ENCODE results near the gene SLC30A3. TPM values are rescaled to one million over a fixed set of nuclear protein-coding genes. Genes with fewer than 3 reads are reported as not detected.
"Not testable (repeated sequence)": the region's sequence is repeated elsewhere in the genome, so short reads cannot be mapped to it uniquely, and the experiment has no call there.

SLC30A3 gene
- total RNA-seq, 2 donors from 2014 or later = 4.4 to 8.5 TPM

GRCh38 chr2:27280826-27281225 is 18.0 kb upstream of the SLC30A3 start:
- no peak for TF ChIP-seq CTCF (IDR thresholded peaks at IDR 0.05)
- no peak overlapping the region for H3K27ac ChIP-seq
- ATAC-seq (ENCODE audit: insufficient number of reproducible peaks, low FRiP score, low read depth) (no peak), DNase-seq (ENCODE audit: low spot score) (no peak)
- H3K36me3 ChIP-seq = no peaks in the 10 kb centered on the region
- H3K27me3 ChIP-seq (replicated peaks; ENCODE audit: insufficient read depth) = no peaks in the 10 kb centered on the region
- no peaks in the 10 kb centered on the region for H3K9me3 ChIP-seq
- H3K4me3 ChIP-seq = no peak overlapping the region
- peaks cover 0 to 3% of the 10 kb centered on the region in 2 donors for H3K4me1 ChIP-seq (ENCODE audit: control insufficient read depth in 1 of 2, low read depth in 2 of 2)

GRCh38 chr2:27278010-27278409 is 15.2 kb upstream of the SLC30A3 start:
- no peaks in the 10 kb centered on the region for H3K27me3 ChIP-seq (replicated peaks; ENCODE audit: insufficient read depth)
- H3K4me3 ChIP-seq = no peak overlapping the region
- H3K9me3 ChIP-seq = no peaks in the 10 kb centered on the region
- DNase-seq (ENCODE audit: low spot score) (no peak), ATAC-seq (ENCODE audit: insufficient number of reproducible peaks, low FRiP score, low read depth) (no peak)
- H3K27ac ChIP-seq = no peak overlapping the region
- peaks cover 0 to 3% of the 10 kb centered on the region in 2 donors for H3K4me1 ChIP-seq (ENCODE audit: control insufficient read depth in 1 of 2, low read depth in 2 of 2)
- H3K36me3 ChIP-seq = no peaks in the 10 kb centered on the region
- no peak for TF ChIP-seq CTCF (IDR thresholded peaks at IDR 0.05)

DNA sequence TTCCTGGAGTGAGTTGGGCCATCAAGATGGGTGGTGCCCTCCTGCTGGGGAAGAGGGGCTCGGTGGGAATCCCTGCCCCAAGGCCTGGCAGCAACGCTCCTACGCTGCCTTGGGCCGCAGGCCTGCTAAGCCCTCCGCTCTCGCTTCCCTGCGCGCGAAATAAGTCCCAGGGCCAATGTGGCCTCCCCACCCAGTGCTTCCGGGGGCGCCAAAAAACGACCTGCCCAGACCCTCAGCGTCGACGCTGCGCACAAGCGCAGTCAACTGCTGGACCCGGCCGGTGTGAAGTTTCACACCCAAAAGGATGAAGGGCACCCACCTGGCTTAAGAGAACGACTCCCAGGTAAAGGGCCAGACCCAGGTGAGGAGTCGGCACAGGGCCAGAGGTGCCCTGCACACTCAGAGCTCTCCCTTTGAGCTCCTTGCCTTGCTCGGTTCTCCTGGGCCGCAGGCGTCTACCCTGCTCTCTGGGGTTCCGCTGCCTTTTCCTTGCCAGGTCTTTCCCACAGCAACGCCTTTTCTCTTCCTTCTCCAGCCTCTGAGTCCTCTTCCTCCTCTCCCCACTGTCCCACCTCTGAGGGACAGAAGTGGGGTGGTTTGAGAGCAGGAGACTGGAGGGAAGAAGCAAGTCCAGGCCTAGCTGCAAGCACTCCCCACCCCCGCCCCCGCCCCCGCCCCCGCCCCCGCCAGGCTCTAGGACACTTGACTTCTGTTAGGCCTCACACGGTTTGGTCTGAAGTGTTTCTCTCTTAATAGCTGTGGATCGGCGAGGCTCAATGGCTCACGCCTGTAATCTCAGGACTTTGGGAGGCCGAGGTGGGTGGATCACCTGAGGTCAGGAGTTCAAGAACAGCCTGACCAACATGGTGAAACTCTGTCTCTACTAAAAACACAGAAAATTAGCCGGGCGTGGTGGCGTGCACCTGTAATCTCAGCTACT is 12.6 kb upstream of the SLC30A3 start, which contains the start of gene DNAJC5G:
Gene DNAJC5G, plus strand, starts transcription at position 223 of the 940 bp plus-strand sequence. CDS start 1,296 bp downstream, outside the sequence.
- no peaks in the 10 kb centered on the region for H3K36me3 ChIP-seq
- no peaks in the 10 kb centered on the region for H3K4me1 ChIP-seq (ENCODE audit: control insufficient read depth in 1 of 2, low read depth in 2 of 2)
- no peak for ATAC-seq (ENCODE audit: insufficient number of reproducible peaks, low FRiP score, low read depth)
- TF ChIP-seq CTCF (IDR thresholded peaks at IDR 0.05) = no peak
- H3K27ac ChIP-seq = no peak within 1 kb of the TSS
- H3K27me3 ChIP-seq (replicated peaks; ENCODE audit: insufficient read depth) = no peaks in the 10 kb centered on the region
- no peak within 1 kb of the TSS for H3K4me3 ChIP-seq
- H3K9me3 ChIP-seq = no peaks in the 10 kb centered on the region
- no peak for DNase-seq (ENCODE audit: low spot score)

DNA sequence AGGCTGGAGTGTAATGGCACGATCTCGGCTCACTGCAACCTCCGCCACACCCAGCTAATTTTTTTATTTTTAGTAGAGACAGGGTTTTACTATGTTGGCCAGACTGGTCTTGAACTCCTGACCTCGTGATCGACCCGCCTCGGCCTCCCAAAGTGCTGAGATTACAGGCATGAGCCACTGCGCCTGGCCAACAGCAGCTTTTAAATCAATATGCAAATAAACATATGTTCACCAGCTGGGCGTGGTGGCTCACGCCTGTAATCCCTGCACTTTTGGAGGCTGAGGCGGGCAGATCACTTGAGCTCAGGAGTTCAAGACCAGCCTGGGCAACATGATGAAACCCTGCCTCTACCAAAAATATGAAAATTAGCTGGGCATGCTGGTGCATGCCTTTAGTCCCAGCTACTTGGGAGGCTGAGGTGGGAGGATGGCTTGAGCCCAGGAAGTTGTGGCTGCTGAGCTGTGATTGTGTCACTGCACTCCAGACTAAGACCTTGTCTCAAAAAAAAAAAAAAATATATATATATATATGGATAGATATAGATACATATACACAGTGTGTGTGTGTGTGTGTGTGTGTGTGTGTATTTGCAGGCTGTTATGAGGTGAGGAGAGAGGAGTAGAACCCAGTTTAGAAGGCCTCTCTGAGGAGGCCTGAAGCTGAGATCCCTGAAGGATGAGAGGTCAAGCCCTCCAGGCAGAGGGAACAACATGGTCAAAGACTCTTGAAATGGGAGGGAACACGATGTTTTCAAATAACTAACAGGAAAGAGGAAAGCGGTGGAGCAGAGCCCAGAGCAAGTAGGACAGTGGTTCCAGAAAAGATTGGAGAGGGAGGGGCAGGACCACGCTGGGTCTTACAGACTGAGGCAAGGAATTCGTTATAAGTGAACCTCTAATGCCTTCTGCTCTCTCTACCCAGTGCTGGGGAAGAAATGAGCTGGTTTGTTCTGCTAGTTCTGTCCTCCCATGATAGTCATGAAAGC is 10.0 kb upstream of the SLC30A3 start:
- DNase-seq (ENCODE audit: low spot score); ATAC-seq (ENCODE audit: insufficient number of reproducible peaks, low FRiP score, low read depth); H3K27ac ChIP-seq; H3K4me3 ChIP-seq; H3K36me3 ChIP-seq; H3K4me1 ChIP-seq (ENCODE audit: control insufficient read depth in 1 of 2, low read depth in 2 of 2); H3K27me3 ChIP-seq (replicated peaks; ENCODE audit: insufficient read depth); H3K9me3 ChIP-seq: not testable (repeated sequence)

- no peak for DNase-seq (ENCODE audit: low spot score)
- H3K27me3 ChIP-seq (replicated peaks; ENCODE audit: insufficient read depth) = no peaks in the 10 kb centered on the region
- H3K4me3 ChIP-seq = no peak overlapping the region
- no peak for TF ChIP-seq CTCF (IDR thresholded peaks at IDR 0.05)
- no peak for ATAC-seq (ENCODE audit: insufficient number of reproducible peaks, low FRiP score, low read depth)
- no peaks in the 10 kb centered on the region for H3K4me1 ChIP-seq (ENCODE audit: control insufficient read depth in 1 of 2, low read depth in 2 of 2)
- no peak overlapping the region for H3K27ac ChIP-seq
- H3K9me3 ChIP-seq = no peaks in the 10 kb centered on the region
- H3K36me3 ChIP-seq = no peaks in the 10 kb centered on the region
Observed at GRCh38 chr2:27271631-27272340, 8.9 kb upstream of the SLC30A3 start.
